ENCODE data around the gene TBC1D23. TPM values are rescaled to one million over a fixed set of nuclear protein-coding genes. Genes with fewer than 3 reads are reported as not detected.

Gene TBC1D23
- total RNA-seq, 1 donor from 2014 or later, result 35.9 TPM

- TF ChIP-seq CTCF (IDR thresholded peaks at IDR 0.05; ENCODE audit: borderline replicate concordance), result no peak
- Histone ChIP-seq H3K36me3 (peaks cover 26% of the 10 kb centered on the region), H3K27ac (replicated peaks) (no peak overlapping the region), H3K4me3 (no peak overlapping the region), H3K9me3 (replicated peaks) (no peaks in the 10 kb centered on the region), H3K27me3 (ENCODE audit: low read depth) (no peaks in the 10 kb centered on the region), H3K4me1 (peaks cover 20% of the 10 kb centered on the region)
- intact Hi-C loops (cut with micrococcal nuclease), result no loop called here
- no peak for DNase-seq
These were observed 16.5 kb downstream of the TBC1D23 start for GRCh38 chr3:100277255-100277800.

GRCh38 chr3:100278910-100279309 lies 18.1 kb downstream of the TBC1D23 start:
- peaks cover 13% of the 10 kb centered on the region for H3K4me1 ChIP-seq
- peaks cover 40% of the 10 kb centered on the region for H3K36me3 ChIP-seq
- intact Hi-C loops (cut with micrococcal nuclease), result no loop called here
- H3K27ac ChIP-seq (replicated peaks), result no peak overlapping the region
- H3K9me3 ChIP-seq (replicated peaks), result no peaks in the 10 kb centered on the region
- no peak overlapping the region for H3K4me3 ChIP-seq
- no peaks in the 10 kb centered on the region for H3K27me3 ChIP-seq (ENCODE audit: low read depth)
- no peak for DNase-seq
- no peak for TF ChIP-seq CTCF (IDR thresholded peaks at IDR 0.05; ENCODE audit: borderline replicate concordance)

DNA sequence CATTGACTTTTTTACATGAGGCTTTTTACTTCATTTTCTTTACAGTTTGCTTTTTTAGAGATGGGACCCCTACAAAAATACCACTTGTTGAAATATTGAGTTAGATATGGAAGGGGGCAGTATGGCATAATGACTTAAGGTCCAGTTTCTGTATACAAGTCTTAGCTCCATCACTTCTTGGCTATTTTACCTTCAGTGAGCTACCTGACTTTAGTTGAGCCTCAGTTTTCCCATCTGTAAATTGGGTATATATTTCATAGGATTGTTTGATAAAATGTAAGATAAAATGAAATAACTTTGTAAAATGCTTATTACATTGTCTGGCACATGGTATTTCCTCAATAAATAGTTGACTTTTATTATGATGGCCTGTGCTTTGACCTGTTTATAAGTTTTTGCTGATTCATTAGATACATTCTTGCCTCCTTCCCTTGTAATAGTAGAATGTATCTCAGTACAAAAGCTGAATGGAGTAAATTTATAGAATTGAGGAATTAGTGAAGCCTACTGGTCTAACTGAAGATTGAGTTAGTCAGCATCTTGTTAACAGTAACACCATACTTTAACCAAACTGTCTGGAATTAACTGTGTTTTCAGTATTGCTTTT lies 27.6 kb downstream of the TBC1D23 start:
- intact Hi-C loops (cut with micrococcal nuclease), result no loop called here
- Histone ChIP-seq H3K4me1 (peaks cover 12% of the 10 kb centered on the region), H3K27ac (replicated peaks) (no peak overlapping the region), H3K36me3 (peaks cover 67% of the 10 kb centered on the region), H3K4me3 (no peak overlapping the region), H3K9me3 (replicated peaks) (no peaks in the 10 kb centered on the region), H3K27me3 (ENCODE audit: low read depth) (no peaks in the 10 kb centered on the region)
- no peak for TF ChIP-seq CTCF (IDR thresholded peaks at IDR 0.05; ENCODE audit: borderline replicate concordance)
- DNase-seq, result no peak

GRCh38 chr3:100289339-100289738 lies 28.5 kb downstream of the TBC1D23 start:
- no peak for TF ChIP-seq CTCF (IDR thresholded peaks at IDR 0.05; ENCODE audit: borderline replicate concordance)
- DNase-seq, result no peak
- Histone ChIP-seq H3K9me3 (replicated peaks) (no peaks in the 10 kb centered on the region), H3K4me1 (peaks cover 12% of the 10 kb centered on the region), H3K36me3 (peaks cover 65% of the 10 kb centered on the region), H3K27ac (replicated peaks) (no peak overlapping the region), H3K4me3 (no peak overlapping the region), H3K27me3 (ENCODE audit: low read depth) (no peaks in the 10 kb centered on the region)
- intact Hi-C loops (cut with micrococcal nuclease), result no loop called here

- peaks cover 87% of the 10 kb centered on the region for H3K36me3 ChIP-seq
These were observed 34.3 kb downstream of the TBC1D23 start for GRCh38 chr3:100295089-100295488.

More at GRCh38 chr3:100295089-100295488, 34.3 kb downstream of the TBC1D23 start:
- no peak for TF ChIP-seq CTCF (IDR thresholded peaks at IDR 0.05; ENCODE audit: borderline replicate concordance)
- Histone ChIP-seq H3K4me3 (no peak overlapping the region), H3K4me1 (no peaks in the 10 kb centered on the region), H3K27ac (replicated peaks) (no peak overlapping the region), H3K27me3 (ENCODE audit: low read depth) (no peaks in the 10 kb centered on the region), H3K9me3 (replicated peaks) (no peaks in the 10 kb centered on the region)
- DNase-seq, result no peak
- intact Hi-C loops (cut with micrococcal nuclease), result no loop called here

Measured in left ventricle myocardium inferior (tissue), 1 donor.